Keratinocyte (primary cell): ENCODE measurements around the gene BOD1L1. TPM values are rescaled to one million over a fixed set of nuclear protein-coding genes. Genes with fewer than 3 reads are reported as not detected.

Experiments used
- DNase-seq: peaks from one replicate; pipeline ENCODE4 v3.0.0-alpha.2; 2011; ENCODE audit warnings: low read depth, missing footprints, low spot score
- FAIRE-seq: peaks from 2 replicates; lab custom pipeline; 2011; peaks lifted over from hg19 to GRCh38; lab: Jason Lieb, UNC
- H2AFZ ChIP-seq: 2 replicates; pipeline ENCODE4 v1.6.0; 2012; ENCODE audit warnings: low read length, control low read depth, inconsistent platforms; ENCODE audit not compliant: control insufficient read depth
- H3K27ac ChIP-seq: 2 replicates; pipeline ENCODE4 v1.5.1; 2011; ENCODE audit warnings: low read length; ENCODE audit not compliant: control insufficient read depth, insufficient read depth
- H3K27me3 ChIP-seq: 3 replicates; pipeline ENCODE4 v1.6.0; 2011; ENCODE audit warnings: low read length; ENCODE audit not compliant: control insufficient read depth, insufficient read depth; ENCODE audit errors: extremely low read depth
- H3K36me3 ChIP-seq, 2 experiments: 2 replicates in 1 of 2; 3 replicates in 1 of 2; pipeline ENCODE4 v1.5.1; 2011; ENCODE audit warnings: low read length in 2 of 2, mild to moderate bottlenecking in 1 of 2; ENCODE audit not compliant: control insufficient read depth in 2 of 2, insufficient read depth in 2 of 2; ENCODE audit errors: extremely low read depth in 1 of 2
- H3K4me1 ChIP-seq: 3 replicates; pipeline ENCODE4 v1.5.1; 2011; ENCODE audit warnings: low read length; ENCODE audit not compliant: control insufficient read depth, insufficient read depth; ENCODE audit errors: extremely low read depth
- H3K4me2 ChIP-seq: 3 replicates; pipeline ENCODE4 v1.6.0; 2011; ENCODE audit warnings: low read depth, low read length; ENCODE audit not compliant: control insufficient read depth, insufficient read depth; ENCODE audit errors: extremely low read depth
- H3K4me3 ChIP-seq, 3 experiments: fragments of 200-600 bp in 1 of 3; sonication (generic) in 1 of 3; 2 replicates in 2 of 3; 3 replicates in 1 of 3; pipeline ENCODE4 v1.5.1; 2011 to 2016; ENCODE audit warnings: low read length in 3 of 3, mild to moderate bottlenecking in 3 of 3, control low read depth in 2 of 3, inconsistent platforms in 1 of 3, low read depth in 1 of 3, mixed read lengths in 1 of 3, mixed run types in 1 of 3, moderate library complexity in 1 of 3; ENCODE audit not compliant: control insufficient read depth in 2 of 3, insufficient read depth in 2 of 3; ENCODE audit errors: extremely low read depth in 1 of 3
- H3K79me2 ChIP-seq: 2 replicates; pipeline ENCODE4 v1.6.0; 2012; ENCODE audit warnings: low read length; ENCODE audit not compliant: control insufficient read depth, insufficient read depth
- H3K9ac ChIP-seq: 3 replicates; pipeline ENCODE4 v1.6.0; 2011; ENCODE audit warnings: low read length; ENCODE audit not compliant: control insufficient read depth, insufficient read depth; ENCODE audit errors: extremely low read depth
- H3K9me1 ChIP-seq: 3 replicates; pipeline ENCODE4 v1.6.0; 2011; ENCODE audit warnings: low read length; ENCODE audit not compliant: control insufficient read depth, insufficient read depth; ENCODE audit errors: extremely low read depth
- H3K9me3 ChIP-seq: 2 replicates; pipeline ENCODE4 v1.5.1; 2012; ENCODE audit warnings: low read depth, low read length; ENCODE audit not compliant: control insufficient read depth
- H4K20me1 ChIP-seq: 3 replicates; pipeline ENCODE4 v1.6.0; 2011; ENCODE audit warnings: low read length; ENCODE audit not compliant: control insufficient read depth, insufficient read depth; ENCODE audit errors: extremely low read depth
- CTCF ChIP-seq, 3 experiments: IDR thresholded peaks in 1 of 3; conservative IDR thresholded peaks in 1 of 3; optimal IDR thresholded peaks in 1 of 3; 2 replicates in 2 of 3; 3 replicates in 1 of 3; pipeline versions ENCODE3 to v1.5.1; 2011; ENCODE audit warnings: low read length in 3 of 3, mild to moderate bottlenecking in 3 of 3, moderate library complexity in 2 of 3, control low read depth in 1 of 3, inconsistent platforms in 1 of 3; ENCODE audit not compliant: insufficient read depth in 2 of 3; ENCODE audit errors: extremely low read depth in 1 of 3
- EZH2 ChIP-seq: IDR thresholded peaks from one replicate; pipeline ENCODE4 v1.6.1; 2012; ENCODE audit warnings: inconsistent platforms, mild to moderate bottlenecking, low read length, moderate library complexity
- dilution Hi-C: fragments of 300-500 bp; cut with MboI; formaldehyde crosslinking; loops from one replicate; pipeline ENCODE4 v1.7.0; 2020; ENCODE audit warnings: low sequenced_read_pairs; ENCODE audit not compliant: extremely low pct_ligation_motif_present
- polyA plus RNA-seq, 5 experiments: library from polyadenylated mRNA; depleted of rRNA in 3 of 5; stranded (reverse) in 3 of 5; stranded (forward) in 1 of 5; unstranded in 1 of 5; fragments of >200 nt; gene quantifications; 1 replicate in 1 of 5; 2 replicates in 3 of 5; 3 replicates in 1 of 5; pipeline versions ENCODE4 v1.2.1 to v1.2.3, GENCODE V29; 2011 to 2012; ENCODE audit warnings: missing spikeins in 2 of 5, low read depth in 1 of 5, low replicate concordance in 1 of 5

Gene BOD1L1
- polyA plus RNA-seq, 1 donor (not counting 4 experiments of a cell fraction or from before 2014, with no cell fraction given): 20.6 TPM

- TF ChIP-seq EZH2: no peak
- TF ChIP-seq CTCF (optimal IDR thresholded peaks at IDR 0.05 in 1 of 3, IDR thresholded peaks at IDR 0.05 in 1 of 3, conservative IDR thresholded peaks at IDR 0.05 in 1 of 3; ENCODE audit: extremely low read depth in 1 of 3, insufficient read depth in 2 of 3, low read length in 3 of 3): peak in 2 of 3 experiments; percentile 84 to 85
- no peak overlapping the region for H3K27ac ChIP-seq
- DNase-seq (peak; percentile 45), FAIRE-seq (peak; percentile 85)
- H3K4me3 ChIP-seq: peak overlapping the region; percentile 29 to 70 (median 53)
- H3K4me1 ChIP-seq: peaks cover 16% of the 10 kb centered on the region
- H3K9me1 ChIP-seq: no peaks in the 10 kb centered on the region
- H3K4me2 ChIP-seq: peak overlapping the region; percentile 83
- H3K79me2 ChIP-seq: no peaks in the 10 kb centered on the region
- dilution Hi-C loops: no loop called here
- peak overlapping the region; percentile 29 for H3K9ac ChIP-seq
- H2AFZ ChIP-seq: peak overlapping the region; percentile 93
- no peaks in the 10 kb centered on the region for H3K36me3 ChIP-seq
- H4K20me1 ChIP-seq: no peaks in the 10 kb centered on the region
- H3K27me3 ChIP-seq: peaks cover 29% of the 10 kb centered on the region
- H3K9me3 ChIP-seq: no peaks in the 10 kb centered on the region
Observed at GRCh38 chr4:13548984-13549546, 78.5 kb downstream of the BOD1L1 start.

GRCh38 chr4:13548059-13548983 is 79.2 kb downstream of the BOD1L1 start:
- Histone ChIP-seq H3K27me3 (peaks cover 36% of the 10 kb centered on the region), H4K20me1 (no peaks in the 10 kb centered on the region), H3K9ac (no peak overlapping the region), H2AFZ (no peak overlapping the region), H3K9me3 (peaks cover 1% of the 10 kb centered on the region), H3K27ac (no peak overlapping the region), H3K36me3 (no peaks in the 10 kb centered on the region), H3K4me1 (peaks cover 16% of the 10 kb centered on the region), H3K4me2 (peak overlapping the region; percentile 83), H3K4me3 (peak overlapping the region in 1 of 3 experiments; percentile 11), H3K79me2 (no peaks in the 10 kb centered on the region), H3K9me1 (no peaks in the 10 kb centered on the region)
- dilution Hi-C loops: no loop called here
- TF ChIP-seq CTCF (optimal IDR thresholded peaks at IDR 0.05 in 1 of 3, IDR thresholded peaks at IDR 0.05 in 1 of 3, conservative IDR thresholded peaks at IDR 0.05 in 1 of 3; ENCODE audit: extremely low read depth in 1 of 3, insufficient read depth in 2 of 3, low read length in 3 of 3) (no peak), EZH2 (no peak)
- DNase-seq (no peak), FAIRE-seq (no peak)
